Gastroesophageal sphincter (tissue), 3 donors: ENCODE data around the gene CEP97.

Source experiments
- CTCF ChIP-seq, 4 experiments: fragments of 200-600 bp in 2 of 4; fragments of 450-650 bp in 2 of 4; sonication (generic) in 1 of 4; IDR thresholded peaks; one replicate each; pipeline ENCODE4 v1.5.1; 2017 to 2019; ENCODE audit warnings: antibody characterized with exemption in 4 of 4, mild to moderate bottlenecking in 2 of 4, moderate library complexity in 2 of 4
- POLR2A ChIP-seq, 2 donors: fragments of 450-650 bp; IDR thresholded peaks; one replicate each; pipeline ENCODE4 v1.6.1; 2017; ENCODE audit warnings: antibody characterized with exemption in 2 of 2, mild to moderate bottlenecking in 2 of 2, moderate library complexity in 1 of 2

- TF ChIP-seq CTCF (IDR thresholded peaks at IDR 0.05), result no peak
- no peak for TF ChIP-seq POLR2A (IDR thresholded peaks at IDR 0.05)
These were observed 46.8 kb upstream of the CEP97 start for GRCh38 chr3:101677436-101678286.
